HFF-Myc (cell line): Measurements from ENCODE around the gene MYO15A.
"Not testable (repeated sequence)": the region's sequence is repeated elsewhere in the genome, so short reads cannot be mapped to it uniquely, and the experiment has no call there.

Source experiments
- DNase-seq: peaks from one replicate; pipeline ENCODE4 v3.0.0-alpha.2; 2011; ENCODE audit warnings: low read depth; ENCODE audit errors: extremely low read depth
- H3K4me3 ChIP-seq: replicated peaks from 2 replicates; pipeline ENCODE4 v1.5.1; 2011; ENCODE audit warnings: low read depth, mild to moderate bottlenecking, control low read depth, low read length
- CTCF ChIP-seq: IDR thresholded peaks from 2 replicates; pipeline ENCODE4 v1.5.1; 2012; ENCODE audit warnings: mild to moderate bottlenecking, low read depth, low read length, control low read depth; ENCODE audit errors: missing control alignments

MYO15A gene

DNA sequence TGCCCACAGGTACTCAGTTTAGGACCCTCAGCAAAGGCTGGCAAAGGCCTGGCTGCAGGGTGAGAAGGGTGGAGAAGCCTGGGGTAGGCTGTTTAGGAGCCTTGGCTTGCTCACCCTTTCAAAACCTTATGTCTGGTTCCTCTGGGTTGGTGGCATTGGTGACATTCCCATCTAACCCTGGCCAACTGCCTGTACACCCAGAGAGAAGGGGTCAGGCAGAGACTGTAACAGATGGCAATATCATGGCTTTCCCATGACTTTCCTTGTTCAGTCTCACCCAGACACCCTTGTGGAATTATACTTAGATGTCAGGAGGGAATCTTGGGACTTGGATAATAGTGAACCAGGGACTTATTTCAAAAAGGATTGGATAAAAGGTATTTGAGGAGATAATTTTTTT is 98.4 kb downstream of the MYO15A start:
- no peak overlapping the region for H3K4me3 ChIP-seq
- no peak for DNase-seq
- no peak for TF ChIP-seq CTCF

DNA sequence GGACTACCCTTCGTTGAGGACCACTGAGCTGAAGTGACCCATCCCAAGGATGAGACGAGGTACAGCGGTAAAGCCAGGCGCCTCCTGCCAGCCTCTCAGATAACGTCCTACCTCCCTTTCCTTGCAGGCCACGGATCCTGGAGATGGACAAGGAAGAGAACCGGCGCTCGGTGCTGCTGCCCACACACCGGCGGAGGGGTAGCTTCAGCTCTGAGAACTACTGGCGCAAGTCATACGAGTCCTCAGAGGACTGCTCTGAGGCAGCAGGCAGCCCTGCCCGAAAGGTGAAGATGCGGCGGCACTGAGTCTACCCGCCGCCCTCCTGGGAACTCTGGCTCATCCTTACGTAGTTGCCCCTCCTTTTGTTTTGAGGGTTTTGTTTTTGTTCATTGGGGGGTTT is 99.5 kb downstream of the MYO15A start:
- H3K4me3 ChIP-seq, result no peak overlapping the region
- no peak for DNase-seq
- no peak for TF ChIP-seq CTCF

- H3K4me3 ChIP-seq, result no peak overlapping the region
- no peak for DNase-seq
- no peak for TF ChIP-seq CTCF
These were observed 105.2 kb downstream of the MYO15A start for GRCh38 chr17:18213666-18214270.

- not testable (repeated sequence) for H3K4me3 ChIP-seq, DNase-seq
These were observed 108.3 kb downstream of the MYO15A start for GRCh38 chr17:18216906-18217305.

GRCh38 chr17:18217412-18218015 is 109.0 kb downstream of the MYO15A start:
- no peak for DNase-seq
- TF ChIP-seq CTCF, result peak; percentile 95
- no peak overlapping the region for H3K4me3 ChIP-seq

- no peak for TF ChIP-seq CTCF
- H3K4me3 ChIP-seq, result no peak overlapping the region
- no peak for DNase-seq
These were observed 110.3 kb downstream of the MYO15A start for GRCh38 chr17:18218756-18219415.

- no peak for TF ChIP-seq CTCF
- H3K4me3 ChIP-seq, result no peak overlapping the region
- no peak for DNase-seq
These were observed 115.5 kb downstream of the MYO15A start for GRCh38 chr17:18224053-18224386.
